Neural progenitor cell (in vitro differentiated cells): ENCODE results near the gene TWNK. TPM values are rescaled to one million over a fixed set of nuclear protein-coding genes. Genes with fewer than 3 reads are reported as not detected.

Experiments used
- DNase-seq: peaks from one replicate; pipeline ENCODE4 v3.0.0-alpha.2; 2016; ENCODE audit warnings: low spot score
- H2AFZ ChIP-seq: fragments of 200-600 bp; sonication (generic); replicated peaks from 2 replicates; pipeline ENCODE4 v1.6.1; 2016; ENCODE audit warnings: antibody characterized with exemption
- H3F3A ChIP-seq: fragments of 200-600 bp; sonication (generic); 2 replicates; pipeline ENCODE4 v1.6.1; 2016; ENCODE audit warnings: antibody characterized with exemption, low read depth
- H3K27ac ChIP-seq: fragments of 200-600 bp; sonication (generic); 2 replicates; pipeline ENCODE4 v1.5.1; 2016; ENCODE audit warnings: mild to moderate bottlenecking
- H3K27me3 ChIP-seq: fragments of 200-600 bp; sonication (generic); 2 replicates; pipeline ENCODE4 v1.6.1; 2016; ENCODE audit warnings: mild to moderate bottlenecking, moderate library complexity
- H3K36me3 ChIP-seq: fragments of 200-600 bp; sonication (generic); 2 replicates; pipeline ENCODE4 v1.5.1; 2016
- H3K4me1 ChIP-seq: fragments of 200-600 bp; sonication (generic); 2 replicates; pipeline ENCODE4 v1.6.1; 2016; ENCODE audit warnings: mixed run types
- H3K4me2 ChIP-seq: fragments of 200-600 bp; sonication (generic); 2 replicates; pipeline ENCODE4 v1.6.1; 2016
- H3K4me3 ChIP-seq: fragments of 200-600 bp; sonication (generic); 2 replicates; pipeline ENCODE4 v1.5.1; 2016
- H3K79me2 ChIP-seq: fragments of 200-600 bp; sonication (generic); 2 replicates; pipeline ENCODE4 v1.6.1; 2016; ENCODE audit warnings: low read depth
- H3K9ac ChIP-seq: fragments of 200-600 bp; sonication (generic); 2 replicates; pipeline ENCODE4 v1.6.1; 2016
- H3K9me3 ChIP-seq: fragments of 200-600 bp; sonication (generic); 2 replicates; pipeline ENCODE4 v1.5.1; 2016; ENCODE audit warnings: low read depth
- H4K20me1 ChIP-seq: fragments of 200-600 bp; sonication (generic); 2 replicates; pipeline ENCODE4 v1.6.1; 2016; ENCODE audit warnings: low read depth
- H3K27ac Mint-ChIP-seq: 3 replicates; pipeline ENCODE4 v1.8.0; 2021; ENCODE audit warnings: mixed read lengths
- H3K27me3 Mint-ChIP-seq: 2 replicates; pipeline ENCODE4 v1.8.0; 2022; ENCODE audit warnings: low read depth, mild to moderate bottlenecking, inconsistent platforms, moderate library complexity, mixed read lengths; ENCODE audit not compliant: insufficient read depth
- H3K36me3 Mint-ChIP-seq: 3 replicates; pipeline ENCODE4 v1.8.0; 2021; ENCODE audit warnings: mixed read lengths
- H3K4me1 Mint-ChIP-seq: 3 replicates; pipeline ENCODE4 v1.8.0; 2021; ENCODE audit warnings: mixed read lengths
- H3K4me3 Mint-ChIP-seq: 3 replicates; pipeline ENCODE4 v1.8.0; 2021; ENCODE audit warnings: mild to moderate bottlenecking, moderate library complexity, mixed read lengths
- H3K9me3 Mint-ChIP-seq: 3 replicates; pipeline ENCODE4 v1.8.0; 2020; ENCODE audit warnings: mixed read lengths
- EZH2 ChIP-seq: fragments of 200-600 bp; sonication (generic); IDR thresholded peaks from 2 replicates; pipeline ENCODE4 v1.6.1; 2017; ENCODE audit warnings: antibody characterized with exemption, mild to moderate bottlenecking, moderate library complexity
- EZH2phosphoT487 ChIP-seq: fragments of 200-600 bp; sonication (generic); IDR thresholded peaks from 2 replicates; pipeline ENCODE4 v1.6.1; 2017; ENCODE audit warnings: antibody characterized with exemption
- microRNA counts: library from miRNA; unstranded; fragments of <30 nt; microRNA quantifications from one replicate; lab custom pipeline; 2016
- microRNA-seq: library from miRNA; unstranded; fragments of <30 nt; microRNA quantifications from one replicate; pipeline ENCODE4, GENCODE V29; 2016
- small RNA-seq: library from RNA; depleted of rRNA; stranded (forward); fragments of <200 nt; gene quantifications from one replicate; pipeline ENCODE3, GENCODE V24; 2015
- total RNA-seq: library from RNA; depleted of rRNA; stranded (reverse); fragments of >200 nt; gene quantifications from 2 replicates; pipeline ENCODE4 v1.2.3, GENCODE V29; 2015; ENCODE audit warnings: low replicate concordance
- TF ChIP-seq, protein P1 (sequence below): fragments of 200-600 bp; sonication (generic); IDR thresholded peaks from 2 replicates; pipeline ENCODE4 v1.5.1; 2017; ENCODE audit warnings: antibody characterized with exemption, mild to moderate bottlenecking

Gene TWNK
- total RNA-seq, 1 donor from 2014 or later, result 6.4 TPM

DNA sequence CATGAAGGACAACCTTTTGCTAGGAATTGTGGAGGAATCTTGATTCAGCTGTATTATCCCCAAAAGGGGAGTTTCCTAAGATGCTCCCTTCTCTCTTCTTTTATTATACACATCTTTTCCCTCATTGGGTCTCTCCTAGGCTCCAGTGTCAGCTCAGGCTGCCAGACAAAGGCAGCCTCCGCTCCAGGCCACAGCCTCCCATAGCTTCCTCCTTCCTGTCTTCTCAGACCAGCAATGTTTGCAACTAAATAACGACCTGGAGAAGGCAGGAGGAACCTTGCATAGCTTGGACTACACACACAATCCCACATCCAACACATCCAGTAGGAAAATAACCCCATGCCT lies 56.0 kb downstream of the TWNK start:
- no peak overlapping the region for H3K27ac ChIP-seq
- no peaks in the 10 kb centered on the region for H3K9me3 ChIP-seq
- TF ChIP-seq, protein P1, sequence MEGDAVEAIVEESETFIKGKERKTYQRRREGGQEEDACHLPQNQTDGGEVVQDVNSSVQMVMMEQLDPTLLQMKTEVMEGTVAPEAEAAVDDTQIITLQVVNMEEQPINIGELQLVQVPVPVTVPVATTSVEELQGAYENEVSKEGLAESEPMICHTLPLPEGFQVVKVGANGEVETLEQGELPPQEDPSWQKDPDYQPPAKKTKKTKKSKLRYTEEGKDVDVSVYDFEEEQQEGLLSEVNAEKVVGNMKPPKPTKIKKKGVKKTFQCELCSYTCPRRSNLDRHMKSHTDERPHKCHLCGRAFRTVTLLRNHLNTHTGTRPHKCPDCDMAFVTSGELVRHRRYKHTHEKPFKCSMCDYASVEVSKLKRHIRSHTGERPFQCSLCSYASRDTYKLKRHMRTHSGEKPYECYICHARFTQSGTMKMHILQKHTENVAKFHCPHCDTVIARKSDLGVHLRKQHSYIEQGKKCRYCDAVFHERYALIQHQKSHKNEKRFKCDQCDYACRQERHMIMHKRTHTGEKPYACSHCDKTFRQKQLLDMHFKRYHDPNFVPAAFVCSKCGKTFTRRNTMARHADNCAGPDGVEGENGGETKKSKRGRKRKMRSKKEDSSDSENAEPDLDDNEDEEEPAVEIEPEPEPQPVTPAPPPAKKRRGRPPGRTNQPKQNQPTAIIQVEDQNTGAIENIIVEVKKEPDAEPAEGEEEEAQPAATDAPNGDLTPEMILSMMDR, result no peak
- TF ChIP-seq EZH2 (no peak), EZH2phosphoT487 (no peak)
- peak overlapping the region; percentile 79 for H3K4me2 ChIP-seq
- H3K27me3 Mint-ChIP-seq, result peaks cover 39% of the 10 kb centered on the region
- no peaks in the 10 kb centered on the region for H3K79me2 ChIP-seq
- peaks cover 24% of the 10 kb centered on the region for H3K4me1 ChIP-seq
- peaks cover 27% of the 10 kb centered on the region for H4K20me1 ChIP-seq
- peaks cover 53% of the 10 kb centered on the region for H3K4me1 Mint-ChIP-seq
- no peaks in the 10 kb centered on the region for H3K9me3 Mint-ChIP-seq
- H3K4me3 Mint-ChIP-seq, result peak overlapping the region; percentile 87
- H3K9ac ChIP-seq, result peak overlapping the region; percentile 16
- no peaks in the 10 kb centered on the region for H3K36me3 ChIP-seq
- H3K4me3 ChIP-seq, result peak overlapping the region; percentile 70
- H3K27me3 ChIP-seq, result peaks cover 84% of the 10 kb centered on the region
- no peaks in the 10 kb centered on the region for H3K36me3 Mint-ChIP-seq
- H3K27ac Mint-ChIP-seq, result peak overlapping the region; percentile 97
- peaks cover 38% of the 10 kb centered on the region for H3F3A ChIP-seq
- DNase-seq, result no peak
- H2AFZ ChIP-seq, result peak overlapping the region; percentile 89

MicroRNAs within 50 kb of the gene (microRNA counts, 767-probe panel; counts per million panel counts)
- microRNA hsa-miR-608 (lab: Ali Mortazavi, UCI), result 460 counts per million, percentile 90 among the panel's probes with 10 or more counts

Small RNAs within 50 kb of the gene (microRNA-seq; reads per million reads assigned to microRNA genes)
- not detected for gene MIR608

Small RNAs within 50 kb of the gene (small RNA-seq; reads per million reads assigned to genes)
- gene MIR608, result not detected

Other genes with a start within 250 kb of the TWNK start
- gene PAX2, start 242.0 kb upstream of the TWNK start, total RNA-seq, result 0.06 and 0.34 TPM in 2 replicates
- gene SLF2, start 74.6 kb upstream of the TWNK start, total RNA-seq, result 15.5 and 19.5 TPM in 2 replicates
- gene SEMA4G, start 18.0 kb upstream of the TWNK start, total RNA-seq, result 2.3 and 5.4 TPM in 2 replicates
- 24.5 and 55.8 TPM in 2 replicates for gene MRPL43, start within 50 bp of the TWNK start, total RNA-seq
- 34.7 and 111 TPM in 2 replicates for gene LZTS2, start 12.3 kb downstream of the TWNK start, total RNA-seq
- 0.25 TPM in 1 of 2 replicates, not detected in the other for gene PDZD7, start 43.6 kb downstream of the TWNK start, total RNA-seq
- gene SFXN3, start 43.7 kb downstream of the TWNK start, total RNA-seq, result 0.09 TPM in 1 of 2 replicates, not detected in the other
- gene KAZALD1, start 74.4 kb downstream of the TWNK start, total RNA-seq, result 0.77 and 1.8 TPM in 2 replicates
- not detected in 2 replicates for gene TLX1, start 143.8 kb downstream of the TWNK start, total RNA-seq
- gene LBX1, start 241.9 kb downstream of the TWNK start, total RNA-seq, result not detected in 2 replicates